ENCODE results near the gene KAZN.
A peak's percentile ranks its signal among the peaks of the same experiment; 100 is the strongest.

KAZN gene

GRCh38 chr1:14718476-14718875 lies 120.0 kb downstream of the KAZN start:
- DNase-seq: no peak

GRCh38 chr1:14723401-14723800 lies 124.9 kb downstream of the KAZN start:
- DNase-seq: no peak

GRCh38 chr1:14724246-14724645 lies 125.8 kb downstream of the KAZN start:
- no peak for DNase-seq

- no peak for DNase-seq
Observed at GRCh38 chr1:14724678-14725077, 126.2 kb downstream of the KAZN start.

DNA sequence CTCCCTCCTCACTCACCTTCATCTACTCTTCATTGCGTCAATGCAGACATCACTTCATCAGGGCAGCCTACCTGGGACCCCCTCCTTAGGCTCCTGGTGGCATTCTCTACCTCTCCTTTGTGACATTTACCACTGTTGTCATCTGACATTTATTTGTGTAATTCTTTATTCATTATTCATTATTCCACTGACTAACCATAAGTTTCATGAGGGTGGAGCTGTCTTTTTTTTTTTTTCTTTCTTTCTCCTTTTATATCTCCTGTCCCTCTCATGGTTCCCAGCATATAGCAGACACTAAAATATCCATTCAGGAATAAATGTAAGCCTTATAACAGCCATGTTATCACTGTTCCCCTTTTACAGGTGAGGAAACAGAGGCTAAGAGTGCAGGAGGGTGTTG lies 126.8 kb downstream of the KAZN start:
- DNase-seq: no peak

DNA sequence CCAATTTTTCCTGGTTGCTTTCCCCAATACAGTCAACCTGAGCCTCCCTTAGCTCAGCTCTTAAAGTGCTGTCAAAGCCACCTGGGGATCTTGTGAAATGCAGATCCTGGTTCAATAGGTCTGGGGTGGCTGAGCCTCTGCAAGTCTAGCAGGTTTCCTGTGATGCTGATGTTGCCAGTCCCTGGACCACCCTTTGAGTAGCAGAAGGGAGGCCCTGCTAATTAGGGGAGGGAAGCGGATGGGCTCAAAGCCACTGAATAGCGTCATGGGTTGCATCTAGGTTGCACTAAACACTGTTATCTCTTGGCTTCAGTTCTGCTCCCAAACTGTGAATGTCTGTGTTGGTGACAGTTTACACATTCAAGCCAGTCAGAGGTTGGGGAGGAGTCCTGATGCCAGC lies 127.2 kb downstream of the KAZN start:
- no peak for DNase-seq

GRCh38 chr1:14726606-14727005 lies 128.1 kb downstream of the KAZN start:
- DNase-seq: no peak

DNA sequence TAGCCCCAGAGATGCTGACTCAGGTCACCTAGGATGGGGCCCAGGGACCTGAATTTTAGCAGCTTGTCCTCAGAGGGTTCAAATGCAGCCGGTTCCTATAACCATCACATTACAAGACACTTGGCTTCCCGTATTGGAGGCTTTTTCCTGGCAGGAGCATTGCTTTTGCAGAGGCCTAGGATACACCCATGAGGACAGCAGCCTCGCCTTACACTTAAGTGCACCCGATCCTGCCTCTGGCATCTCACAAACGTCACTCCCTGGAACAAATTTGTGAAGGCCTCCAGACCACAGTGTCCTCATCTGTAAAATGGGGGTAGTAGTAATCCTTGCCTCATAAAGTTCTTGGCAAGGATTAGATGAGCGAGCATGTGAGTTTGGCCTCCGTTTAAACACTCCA lies 130.0 kb downstream of the KAZN start:
- peak; percentile 27 for DNase-seq

DNA sequence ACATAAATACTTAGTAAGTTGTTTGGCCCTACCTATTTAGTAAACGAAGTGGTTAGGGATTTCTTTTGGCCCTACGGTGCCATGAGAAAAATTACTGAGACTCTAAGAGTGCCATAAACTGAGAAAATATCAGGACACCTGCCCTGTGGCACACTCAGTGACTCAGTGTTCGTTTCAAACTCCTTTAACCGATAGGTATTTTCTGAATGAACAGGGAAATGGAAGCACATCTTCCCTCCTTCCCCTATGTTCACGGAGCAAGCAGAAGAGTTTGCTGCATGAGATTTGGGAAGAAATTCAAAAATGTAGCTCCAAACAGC lies 134.2 kb downstream of the KAZN start:
- DNase-seq: no peak

DNA sequence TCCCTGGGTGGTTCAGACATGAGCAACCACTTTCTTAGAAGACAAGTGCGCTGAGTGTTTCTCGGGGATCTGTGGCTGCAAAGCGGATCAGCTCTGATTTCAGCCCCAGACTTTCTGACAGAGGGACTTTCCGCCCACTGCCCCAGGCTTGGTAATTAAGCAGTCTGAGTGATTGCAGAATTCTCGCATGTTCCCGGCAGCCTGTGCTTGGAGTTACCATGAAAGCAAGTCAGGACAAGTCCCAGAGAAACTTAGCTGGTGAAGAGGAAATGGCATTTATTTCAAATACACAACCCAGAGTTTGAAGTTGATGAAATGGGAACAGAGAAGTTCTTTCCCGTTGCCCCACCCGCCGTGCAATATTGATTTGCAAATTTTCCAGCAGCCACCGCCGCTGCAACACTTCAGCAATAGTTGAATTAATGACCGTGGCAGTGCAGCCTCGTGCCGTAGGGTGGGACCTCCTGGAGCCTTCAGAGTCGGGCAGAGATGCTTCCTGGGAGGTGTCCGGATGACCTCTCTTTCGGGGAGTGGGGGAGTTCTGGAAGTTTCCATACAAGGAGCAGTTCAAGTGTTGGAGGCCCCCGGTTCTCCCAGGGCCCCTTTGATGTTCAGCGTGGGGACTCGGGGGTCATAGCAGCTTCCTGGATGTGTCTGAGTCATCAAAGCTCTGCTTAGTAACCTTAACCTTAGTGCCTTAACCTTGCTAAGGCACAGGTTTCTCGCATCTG lies 134.7 kb downstream of the KAZN start:
- DNase-seq: no peak

DNA sequence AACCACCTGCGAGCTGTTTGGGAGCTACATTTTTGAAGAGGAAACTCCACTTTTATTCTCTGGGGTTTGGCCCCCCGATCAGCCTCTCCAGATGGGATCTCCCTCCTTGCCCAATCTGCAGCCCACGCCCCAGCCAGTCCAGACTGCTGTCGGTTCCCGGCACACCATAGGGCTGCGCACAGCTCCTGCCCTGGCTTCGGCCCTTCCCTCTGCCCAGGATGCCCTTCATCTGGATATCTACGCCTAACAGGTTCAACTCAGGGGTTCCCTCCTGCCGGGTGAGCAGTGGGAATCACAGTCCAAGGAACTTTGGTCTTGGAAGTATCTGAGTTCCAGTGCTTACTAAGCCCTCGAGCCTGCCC lies 135.3 kb downstream of the KAZN start:
- DNase-seq: no peak

DNA sequence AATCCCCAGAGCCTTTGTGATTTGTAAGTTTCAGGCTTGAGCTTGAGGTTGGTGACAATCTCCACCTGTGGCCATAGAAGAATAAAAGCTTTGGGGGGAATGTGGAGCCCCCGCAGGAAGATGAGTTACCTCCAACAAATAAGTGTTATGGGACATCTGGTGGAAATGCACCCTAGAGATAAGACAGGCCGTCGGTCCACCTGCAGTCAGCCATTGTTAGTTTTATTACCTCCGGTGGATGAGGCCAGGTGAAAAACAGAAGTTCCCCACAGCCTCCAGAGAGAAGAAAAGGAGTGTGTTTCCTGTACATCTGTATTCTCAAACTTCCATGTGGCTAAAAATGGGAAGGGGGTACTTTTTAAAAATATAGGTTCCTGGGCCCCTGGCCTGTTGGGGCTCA lies 137.4 kb downstream of the KAZN start:
- no peak for DNase-seq

- DNase-seq: no peak
Observed at GRCh38 chr1:14737561-14738094, 139.1 kb downstream of the KAZN start.

DNA sequence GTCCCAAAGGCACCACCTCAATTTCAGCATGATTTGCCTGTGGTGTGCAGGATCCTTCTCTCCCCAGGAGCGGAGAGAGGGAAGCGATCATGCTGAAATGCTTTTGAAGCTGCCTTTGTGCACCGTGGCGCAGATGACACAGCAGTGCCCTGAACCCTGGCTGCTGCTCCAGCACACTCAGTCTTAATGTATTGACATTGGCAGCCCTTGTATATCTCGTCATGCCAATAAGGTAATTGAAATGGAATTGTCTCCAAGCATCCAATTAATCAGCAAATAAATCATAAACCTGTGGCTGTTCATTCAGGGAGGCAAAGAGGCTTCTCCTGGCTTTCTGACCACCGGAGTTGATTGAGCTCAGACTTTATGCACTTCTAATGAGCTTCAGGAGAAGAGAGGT lies 139.8 kb downstream of the KAZN start:
- DNase-seq: no peak

DNA sequence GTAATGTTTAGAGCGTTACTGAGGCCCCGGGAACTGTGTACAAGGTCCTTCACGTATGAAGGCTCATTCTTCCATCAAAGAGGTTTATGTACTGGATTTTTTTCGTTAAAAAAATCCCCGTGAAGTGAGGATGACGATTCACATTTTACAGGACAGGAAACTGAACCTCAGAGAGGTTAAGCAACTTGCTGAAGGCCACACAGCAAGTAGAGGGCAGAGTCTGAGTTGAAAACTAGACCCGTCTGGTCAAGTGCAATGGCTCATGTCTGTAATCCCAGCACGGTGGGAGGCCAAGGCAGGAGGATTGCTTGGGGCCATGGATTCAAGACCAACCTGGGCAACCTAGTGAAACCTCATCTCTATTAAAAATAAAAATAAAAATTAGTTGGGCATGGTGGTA lies 140.2 kb downstream of the KAZN start:
- DNase-seq: no peak

GRCh38 chr1:14739082-14739832 lies 140.8 kb downstream of the KAZN start:
- DNase-seq: no peak

GRCh38 chr1:14740016-14740415 lies 141.5 kb downstream of the KAZN start:
- no peak for DNase-seq

DNA sequence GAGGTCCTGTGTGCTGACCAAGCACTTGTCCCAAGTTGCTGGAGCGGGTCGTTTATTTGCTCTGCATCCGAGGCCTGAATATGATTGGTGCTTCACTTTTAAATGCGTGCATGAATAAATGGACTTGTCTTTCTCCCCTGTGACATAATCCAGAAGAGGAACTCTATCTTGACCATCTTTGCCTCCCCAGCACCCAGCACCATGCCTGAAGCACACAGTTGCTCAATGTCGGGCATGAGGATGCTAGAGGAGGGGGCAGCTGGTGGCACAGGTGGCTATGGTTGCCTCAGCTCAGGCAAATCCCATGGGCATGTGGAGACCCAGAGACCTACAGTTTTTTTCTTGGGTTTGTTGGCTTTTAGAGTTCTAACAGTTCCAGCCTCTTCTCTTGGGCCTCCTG lies 142.6 kb downstream of the KAZN start:
- DNase-seq: no peak

- DNase-seq: no peak
Observed at GRCh38 chr1:14741532-14741931, 143.0 kb downstream of the KAZN start.

DNA sequence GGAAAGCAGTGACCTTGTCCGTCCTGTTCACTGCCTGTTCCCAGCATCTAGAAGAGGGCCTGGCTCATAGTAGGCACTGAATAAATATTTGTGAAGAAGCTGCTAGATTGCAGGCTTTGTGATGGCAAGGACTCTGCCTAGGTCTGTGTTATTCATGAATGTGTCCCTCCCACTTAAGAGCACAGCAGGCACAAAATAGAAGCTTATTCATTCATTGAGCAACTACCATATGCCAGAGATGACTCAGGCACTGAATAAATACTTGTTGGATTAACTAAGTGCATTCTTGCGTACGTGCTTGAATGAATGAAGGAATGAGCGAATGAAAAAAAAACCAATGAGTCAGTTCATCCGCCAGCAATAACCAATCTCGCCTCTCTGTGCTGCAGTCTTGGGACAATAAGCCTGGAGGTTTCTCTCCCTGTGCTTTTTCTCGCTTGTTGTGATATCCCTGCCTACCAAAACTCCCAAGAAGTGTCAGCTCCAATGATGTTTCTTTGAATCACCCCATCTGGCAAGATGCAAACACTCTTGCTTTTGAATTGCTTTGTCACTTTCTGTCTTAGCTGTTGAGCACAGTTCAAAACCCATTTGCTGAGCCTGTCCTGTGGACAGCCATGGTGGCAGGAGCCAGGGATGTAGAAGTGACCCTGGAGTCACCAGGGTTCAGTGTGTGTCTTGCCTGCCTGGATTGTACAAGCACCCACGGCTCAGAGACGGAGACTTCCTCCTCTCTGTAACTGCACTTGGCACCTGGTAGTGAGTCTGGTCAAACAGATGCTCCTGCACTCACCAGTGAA lies 143.9 kb downstream of the KAZN start:
- no peak for DNase-seq

DNA sequence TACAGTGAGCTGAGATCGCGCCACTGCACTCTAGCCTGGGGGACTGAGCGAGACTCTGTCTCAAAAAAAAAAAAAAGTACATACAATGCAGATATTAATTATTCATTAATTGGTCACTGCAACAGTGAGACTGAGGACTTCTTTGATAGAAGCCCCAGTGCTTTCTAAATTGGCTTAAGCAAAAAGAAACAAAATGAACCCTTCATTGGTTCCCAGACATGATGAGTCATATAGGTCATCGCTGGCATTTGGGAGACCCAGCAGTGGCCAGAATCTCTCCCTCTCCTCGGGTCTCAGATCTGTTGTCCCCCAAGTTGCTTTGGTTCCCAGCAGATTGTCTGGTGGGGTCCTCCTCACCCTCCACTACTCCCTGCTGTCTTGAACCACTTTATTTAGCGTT lies 144.9 kb downstream of the KAZN start:
- no peak for DNase-seq

GRCh38 chr1:14745001-14745720 lies 146.7 kb downstream of the KAZN start:
- DNase-seq: no peak

DNA sequence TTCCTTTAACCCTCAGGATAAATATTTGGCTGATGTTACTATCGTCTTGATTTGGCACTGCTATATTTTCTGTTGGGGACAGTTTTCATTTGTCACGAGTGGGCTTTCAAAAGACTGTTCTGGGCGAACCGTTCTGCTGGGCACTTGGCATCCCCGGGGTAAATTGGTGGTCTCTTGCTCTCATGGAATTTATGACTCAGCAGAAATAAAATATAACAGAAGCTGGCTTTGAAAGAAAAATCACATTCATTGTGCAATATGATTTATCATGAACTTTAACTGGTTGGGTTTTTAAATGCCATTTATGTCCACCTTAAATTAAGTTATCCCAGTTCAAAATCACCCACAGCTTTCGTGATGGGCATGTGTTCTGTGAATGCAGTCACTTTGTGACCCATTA lies 147.3 kb downstream of the KAZN start:
- DNase-seq: no peak

All from femur (tissue), 1 donor.